Stimulated activated CD8-positive, alpha-beta memory T cell treated with anti-CD3 and anti-CD28 coated beads, Interleukin-4, amount 100 ng/mL, for 48 hours (primary cell): ENCODE data around the gene PTPN2.

ENCODE experiments used
- DNase-seq: peaks from one replicate; pipeline ENCODE4 v3.0.0-alpha.2; 2020

PTPN2 gene

DNA sequence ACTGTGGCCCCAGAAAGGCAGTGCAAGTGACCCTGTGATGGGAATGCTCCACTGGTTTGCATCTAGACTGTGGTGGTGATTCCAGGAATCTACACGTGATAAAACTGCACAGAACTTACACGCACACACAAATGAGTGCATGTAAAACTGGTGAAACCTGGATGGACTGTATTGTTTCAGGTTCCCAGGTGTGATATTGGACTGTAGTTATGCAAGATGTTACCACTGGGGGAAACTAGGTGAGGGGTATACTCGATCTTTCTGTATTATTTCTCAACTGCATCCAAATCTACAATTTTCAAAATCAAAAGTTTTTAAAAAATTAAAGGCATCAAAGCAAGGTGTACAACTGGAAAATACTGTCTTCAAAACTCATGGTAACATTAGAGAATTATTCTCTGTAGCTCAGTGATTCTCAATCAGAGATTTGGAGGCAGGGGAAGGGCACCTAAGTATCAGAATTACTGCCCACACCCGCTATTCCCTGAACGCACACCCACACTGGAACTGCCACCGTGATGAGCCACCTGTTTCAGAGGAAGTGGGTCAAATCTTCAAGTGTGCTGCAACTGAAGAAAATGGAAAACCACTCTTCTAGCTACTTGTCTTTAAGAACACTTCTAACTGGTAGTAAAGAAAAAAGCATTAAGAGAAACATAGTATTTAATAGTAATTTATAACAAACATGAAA, 26.7 kb downstream of the PTPN2 start:
- DNase-seq: peak; percentile 57

DNA sequence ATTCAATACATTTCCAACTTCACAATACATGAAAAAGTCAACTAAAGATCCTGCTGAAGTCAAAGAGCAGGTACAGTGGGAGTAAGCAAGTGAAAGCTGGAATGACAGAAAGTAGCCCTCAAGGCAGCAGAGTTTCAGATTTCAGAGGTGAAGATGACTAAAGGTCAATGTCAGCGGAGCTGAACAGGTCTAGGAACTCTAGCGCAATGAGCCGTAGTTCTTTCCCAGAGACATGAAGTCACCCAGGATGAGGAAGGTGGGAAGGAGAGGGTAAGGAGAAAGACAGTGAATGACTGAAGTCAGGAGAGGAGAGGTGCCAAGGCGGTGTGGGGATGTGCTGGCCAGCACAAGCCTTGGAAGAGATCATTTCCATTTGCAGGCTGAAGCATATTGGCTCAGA, 28.1 kb downstream of the PTPN2 start:
- no peak for DNase-seq

DNA sequence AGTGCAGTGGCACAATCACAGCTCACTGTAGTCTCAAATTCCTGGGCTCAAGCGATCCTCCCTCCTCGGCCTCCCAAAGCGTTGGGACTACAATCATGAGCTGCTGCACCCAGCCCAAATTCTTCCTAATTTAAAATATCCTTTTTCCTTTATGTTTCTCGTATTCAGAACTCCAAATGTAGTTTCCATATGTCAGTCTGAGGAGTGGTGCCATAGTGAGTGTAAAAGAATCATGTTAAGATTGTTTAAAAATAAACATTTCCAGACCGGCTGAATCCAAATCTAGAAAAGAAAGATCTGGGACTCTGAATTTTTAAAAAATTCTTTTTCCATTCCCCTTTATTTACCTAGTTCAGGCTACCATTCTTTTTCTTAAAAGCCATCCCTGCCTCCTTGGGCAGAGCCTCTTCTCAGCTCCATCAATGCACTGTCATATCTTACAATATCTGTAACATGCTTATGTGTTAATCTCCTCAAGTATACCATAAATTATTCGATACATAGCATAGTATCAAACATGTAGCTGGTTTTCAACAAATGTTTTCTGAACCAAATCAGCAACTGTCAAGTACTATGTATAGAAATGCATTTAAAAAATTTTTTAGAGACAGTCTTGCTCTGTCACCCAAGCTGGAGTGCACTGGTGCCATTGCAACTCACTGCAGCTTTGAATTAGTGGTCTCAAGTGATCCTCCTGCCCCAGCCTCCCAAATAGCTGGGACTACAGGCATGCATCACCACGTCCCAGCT, 31.3 kb downstream of the PTPN2 start:
- no peak for DNase-seq

DNA sequence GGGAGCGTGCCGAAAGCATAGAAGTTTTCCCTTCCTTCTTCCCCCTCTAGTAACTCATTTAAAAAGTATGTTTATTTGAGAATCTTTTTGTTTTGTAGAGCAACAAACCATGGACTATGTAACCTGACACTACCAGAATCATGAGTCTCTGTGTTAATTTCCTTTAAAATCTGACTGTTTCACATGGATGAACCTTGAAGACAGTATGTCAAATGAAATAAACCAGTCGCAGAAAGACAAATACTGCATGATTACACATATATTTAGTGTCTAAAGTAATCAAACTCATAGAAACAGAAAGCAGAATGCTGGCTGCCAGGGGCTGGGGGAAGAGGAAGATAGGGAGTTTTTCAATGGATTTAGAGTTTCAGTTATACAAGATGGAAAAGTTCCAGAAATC, 32.3 kb downstream of the PTPN2 start:
- no peak for DNase-seq

DNA sequence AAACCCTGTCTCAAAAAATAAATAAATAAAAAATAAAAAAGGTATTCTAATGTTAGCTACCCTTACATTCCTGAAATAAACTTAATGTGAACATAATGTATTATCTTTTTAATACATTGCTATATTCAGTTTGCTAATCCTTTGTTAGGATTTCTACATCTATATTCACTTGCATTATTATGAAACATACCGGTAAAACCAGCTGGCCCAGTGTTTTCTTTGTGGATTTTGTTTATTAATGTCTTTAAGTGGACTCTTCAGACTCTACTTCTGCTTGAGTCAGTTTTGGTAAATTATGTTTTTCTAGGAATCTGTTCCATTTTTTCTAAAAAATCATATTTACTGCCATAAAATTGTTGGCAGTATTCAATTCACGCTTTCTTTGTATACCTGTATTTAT, 34.5 kb downstream of the PTPN2 start:
- DNase-seq: no peak

DNA sequence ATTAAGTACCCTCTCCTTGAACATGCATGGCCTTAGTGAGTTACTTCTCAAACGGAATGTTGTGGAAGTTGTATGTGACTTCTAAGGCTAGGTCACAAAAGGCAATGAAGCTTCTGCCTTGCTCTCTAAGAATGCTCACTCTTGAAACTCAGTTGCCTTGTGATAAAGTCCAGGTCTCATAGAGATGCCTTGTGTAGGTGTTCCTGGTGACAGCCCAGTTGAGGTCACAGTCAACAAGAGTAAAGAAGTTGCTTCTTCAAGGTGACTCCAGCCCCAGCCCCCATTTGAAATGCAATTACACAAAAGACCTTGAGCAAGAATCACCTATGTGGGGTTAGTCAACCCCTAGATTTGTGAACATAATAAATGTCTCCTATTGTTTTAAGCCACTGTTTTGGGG, 35.6 kb downstream of the PTPN2 start:
- no peak for DNase-seq

DNA sequence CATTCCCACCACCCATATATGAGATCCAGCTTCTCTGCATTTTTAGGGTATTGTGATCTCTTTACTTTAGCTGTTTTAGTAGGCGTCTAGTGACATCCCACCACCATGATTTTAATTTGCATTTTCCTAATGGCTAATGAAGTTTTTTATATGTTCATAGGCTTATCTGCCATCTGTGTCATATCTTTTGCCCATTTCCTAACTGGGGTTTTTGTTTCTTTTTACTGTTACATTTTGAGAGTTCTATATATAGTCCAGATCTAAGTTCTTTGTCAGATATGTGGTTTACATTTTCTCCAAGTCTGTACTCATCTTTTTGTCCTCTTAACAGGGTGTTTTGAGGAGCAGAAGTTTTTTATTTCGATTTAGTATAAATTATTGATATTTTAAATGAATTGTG, 39.6 kb downstream of the PTPN2 start:
- DNase-seq: no peak

DNA sequence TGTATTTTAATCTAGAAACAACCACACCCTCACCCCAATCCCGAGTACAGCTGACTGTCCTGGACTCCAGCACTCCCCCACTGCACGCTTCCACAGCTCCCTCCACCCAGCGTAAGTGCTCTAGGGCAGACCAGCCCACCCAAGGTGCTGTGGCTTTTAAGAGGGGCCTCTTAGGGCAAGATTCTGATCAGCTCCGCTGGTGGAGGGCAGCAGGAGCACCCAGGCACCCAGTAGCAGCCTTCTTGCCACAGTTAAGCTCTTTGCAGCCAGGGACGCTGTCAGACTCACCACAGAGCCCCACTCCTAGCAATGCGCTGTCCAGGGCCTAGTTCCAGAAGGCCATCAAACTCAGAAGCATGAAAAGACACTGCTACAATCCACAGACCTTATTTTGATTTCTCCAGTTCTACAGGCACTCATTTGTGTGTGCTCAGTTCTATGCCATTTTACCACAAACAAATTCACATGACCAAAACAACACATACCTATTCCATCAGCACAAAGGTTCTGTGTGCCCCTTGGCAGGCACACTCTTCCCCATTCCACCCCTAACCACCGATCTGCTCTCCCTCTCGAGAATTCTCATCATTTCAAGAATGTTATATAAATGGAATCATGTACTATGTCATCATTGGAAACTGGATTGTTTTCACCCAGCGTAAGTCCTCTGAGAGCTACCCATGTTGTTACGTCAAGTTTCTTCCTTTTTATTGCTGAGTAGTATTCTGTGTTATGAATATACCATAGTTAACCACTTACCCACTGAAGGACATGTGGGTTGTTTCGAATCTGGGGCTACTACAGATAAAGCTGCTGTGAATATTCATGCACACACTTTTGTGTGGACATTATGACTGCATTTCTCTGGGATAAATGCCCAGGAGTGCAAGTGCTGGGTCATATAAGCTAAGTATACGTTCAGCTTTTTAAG, 40.4 kb downstream of the PTPN2 start:
- DNase-seq: no peak

DNA sequence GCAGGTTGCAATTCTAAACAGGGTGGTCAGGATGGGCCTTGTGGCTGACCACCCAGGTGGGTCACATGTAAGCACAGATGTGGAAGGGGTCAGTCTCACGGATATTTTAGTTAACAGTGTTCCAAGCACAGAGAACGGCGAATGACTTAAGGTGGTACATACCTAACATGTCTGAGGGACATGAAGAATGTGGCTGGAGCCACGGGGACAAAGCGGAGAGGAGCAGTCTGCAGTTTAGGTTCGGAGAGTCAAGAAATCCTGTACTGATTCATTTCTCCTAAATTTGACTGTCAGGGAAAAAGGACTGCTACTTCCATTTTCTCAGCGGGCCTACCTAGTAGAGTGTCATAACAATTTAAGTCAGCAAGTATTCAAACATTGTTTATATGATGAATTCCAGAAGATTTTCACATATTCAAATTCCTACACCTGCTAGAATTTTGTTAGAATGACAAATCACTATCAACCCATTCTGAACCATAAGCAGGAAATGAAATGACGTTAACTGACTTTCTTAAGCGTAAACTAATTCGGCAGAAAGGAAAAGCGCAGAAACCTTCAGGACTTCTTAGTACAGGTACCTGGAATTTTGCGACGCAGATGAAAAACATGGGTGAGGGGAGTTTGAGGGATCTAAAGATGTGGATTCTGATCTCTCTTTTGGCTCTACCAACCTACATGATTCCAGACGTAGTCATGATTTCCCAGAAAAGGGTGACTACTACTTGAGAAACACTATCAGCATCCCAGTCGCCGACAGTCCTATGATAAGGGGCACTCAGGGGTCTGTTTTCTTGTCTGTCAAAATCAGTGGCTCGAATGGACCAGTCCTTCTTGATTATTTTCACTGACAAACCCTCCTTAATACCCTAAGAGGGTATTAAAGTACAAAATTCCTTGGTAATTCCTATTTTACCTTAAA, 41.3 kb downstream of the PTPN2 start:
- DNase-seq: no peak

DNA sequence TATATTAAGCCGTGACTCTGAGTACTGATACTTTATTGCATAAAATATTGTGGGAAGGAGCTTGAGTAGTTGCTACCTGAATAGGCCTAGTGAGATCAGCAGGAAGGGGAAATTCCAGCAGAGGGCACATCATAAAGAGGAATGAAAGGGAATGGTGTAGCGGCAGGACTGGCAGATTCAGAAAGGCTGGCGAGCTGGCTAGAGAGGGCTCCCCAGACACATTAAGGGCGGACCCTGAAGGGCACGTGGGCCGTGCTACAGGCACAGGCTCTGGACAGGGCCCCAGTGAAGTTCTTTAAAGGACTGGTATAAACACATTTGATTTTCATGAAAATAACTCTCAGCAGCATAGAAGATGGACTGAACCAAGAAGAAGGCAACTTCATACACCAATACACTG, 43.0 kb downstream of the PTPN2 start:
- DNase-seq: no peak

DNA sequence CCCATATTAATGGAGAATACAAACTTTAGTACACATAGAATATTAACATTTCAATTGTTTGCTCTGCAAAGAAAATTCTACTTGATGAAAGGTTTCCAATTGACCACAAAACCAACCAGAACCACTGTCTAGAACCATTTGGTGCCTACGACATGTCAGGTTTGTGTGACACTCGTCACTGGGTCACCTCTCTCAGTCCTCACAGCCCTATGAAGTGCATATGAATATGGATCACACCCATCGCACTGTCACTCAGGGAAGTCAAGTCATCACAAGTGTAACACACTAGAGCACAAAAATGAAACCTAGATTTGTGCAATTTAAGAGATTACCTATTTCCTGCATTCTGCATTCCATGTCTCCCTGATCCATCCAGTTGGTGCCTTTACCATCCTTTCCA, 43.7 kb downstream of the PTPN2 start:
- DNase-seq: no peak

DNA sequence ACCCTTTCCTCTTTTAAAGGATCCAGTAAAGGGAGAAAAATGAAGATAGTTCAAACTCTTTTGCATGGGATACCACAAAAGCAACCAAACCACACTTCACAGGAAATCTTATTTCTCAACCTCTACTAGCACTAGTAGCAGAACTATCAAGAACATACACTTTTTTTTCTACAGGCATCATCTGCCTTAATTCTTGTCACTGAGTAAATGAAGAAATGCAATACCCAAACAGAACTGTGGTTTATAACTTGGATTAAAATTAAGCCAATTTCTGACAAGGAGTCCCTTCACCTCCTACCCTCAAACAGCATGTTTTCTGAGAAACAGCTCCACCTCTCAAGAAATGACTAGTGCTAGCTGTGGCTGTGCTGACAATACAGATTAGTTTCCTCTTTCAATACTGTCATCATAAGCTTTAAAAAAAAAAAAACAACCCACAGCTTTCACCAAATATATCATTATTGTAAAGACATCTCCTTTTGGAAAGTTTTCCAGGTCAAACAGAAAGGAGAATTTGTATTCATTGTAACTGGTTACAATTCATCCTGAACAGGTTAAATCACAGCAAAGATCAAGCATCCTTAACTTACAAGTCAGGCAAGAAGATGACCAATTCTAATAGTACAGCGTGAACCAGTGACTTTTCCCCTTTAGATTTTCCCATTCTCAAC, 44.4 kb downstream of the PTPN2 start:
- DNase-seq: peak; percentile 56

DNA sequence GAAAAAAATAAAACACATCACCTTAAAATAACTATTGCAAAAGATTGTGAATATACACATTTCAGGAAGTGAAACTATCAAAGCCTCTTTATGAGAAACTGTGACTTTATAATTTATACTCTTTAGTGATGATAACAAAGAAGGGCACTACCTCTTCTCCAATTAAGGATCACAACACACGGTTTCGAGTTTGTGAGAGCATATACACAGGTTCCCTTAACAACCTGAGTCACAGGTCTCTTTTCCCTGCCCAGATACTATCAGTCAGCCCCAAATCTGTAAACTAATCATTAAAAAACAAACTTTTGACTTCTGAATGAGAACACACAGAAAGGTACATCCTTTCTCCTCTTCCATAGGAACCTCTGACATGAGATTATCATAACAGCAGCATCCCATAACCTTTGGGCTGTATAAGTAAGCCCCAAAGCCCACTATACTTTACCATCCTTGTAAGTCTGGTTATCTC, 44.9 kb downstream of the PTPN2 start:
- DNase-seq: no peak

DNA sequence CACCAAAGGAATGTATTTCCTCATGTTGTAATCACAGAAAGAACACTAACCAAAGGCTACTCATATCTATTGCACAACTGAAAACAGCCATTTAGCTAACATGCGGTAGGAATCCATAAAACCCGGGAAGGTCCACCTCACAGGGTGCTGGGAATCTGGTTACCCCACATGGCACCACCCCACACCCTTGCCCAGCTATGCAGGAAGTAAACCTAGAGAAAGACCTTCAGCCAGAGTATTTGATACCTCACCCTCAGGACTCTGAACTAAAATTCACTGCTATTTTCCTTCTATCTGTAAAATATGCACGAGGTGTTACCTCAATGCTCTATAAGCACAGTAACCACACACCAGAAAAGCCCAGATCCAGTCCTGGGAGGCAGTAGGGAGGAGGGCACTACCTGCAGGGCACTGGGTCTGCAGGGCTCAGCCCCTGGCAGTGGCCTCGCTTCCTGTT, 45.8 kb downstream of the PTPN2 start:
- no peak for DNase-seq

DNA sequence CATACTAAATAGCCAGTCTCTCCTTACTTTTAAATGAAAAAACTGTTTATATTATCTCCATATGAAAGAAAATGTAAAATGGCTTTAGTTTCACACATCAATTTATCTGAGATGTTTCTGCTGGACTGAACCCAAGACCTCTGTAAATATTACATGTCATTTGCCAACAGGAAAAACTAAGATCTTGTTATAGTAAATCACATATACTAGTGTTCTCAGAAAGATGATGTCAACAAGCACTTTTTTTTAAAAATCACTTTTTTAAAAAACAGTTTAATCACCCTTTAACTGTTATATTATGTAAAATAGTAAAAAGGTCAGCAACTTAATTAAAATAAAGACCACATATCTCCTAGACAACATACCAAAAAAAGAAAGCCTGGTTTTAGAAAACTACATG, 46.3 kb downstream of the PTPN2 start:
- no peak for DNase-seq

DNA sequence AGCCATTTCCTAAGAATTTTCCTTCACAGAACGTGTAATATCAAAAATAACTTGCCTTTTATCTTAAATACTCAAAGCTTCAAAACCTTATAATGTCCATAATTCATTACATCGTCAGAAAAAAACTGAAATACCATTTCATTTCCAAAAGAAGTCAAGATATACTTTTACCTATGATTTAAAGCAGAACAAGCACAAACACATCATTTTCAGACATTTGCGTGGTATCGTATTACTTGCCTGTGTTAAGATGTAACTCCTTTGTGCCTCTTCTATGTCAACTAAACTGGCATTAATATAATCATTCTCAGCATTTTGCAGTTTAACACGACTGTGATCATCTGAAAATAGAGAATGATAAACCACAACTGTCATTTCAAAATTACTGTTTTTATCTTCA, 47.5 kb downstream of the PTPN2 start:
- DNase-seq: no peak

DNA sequence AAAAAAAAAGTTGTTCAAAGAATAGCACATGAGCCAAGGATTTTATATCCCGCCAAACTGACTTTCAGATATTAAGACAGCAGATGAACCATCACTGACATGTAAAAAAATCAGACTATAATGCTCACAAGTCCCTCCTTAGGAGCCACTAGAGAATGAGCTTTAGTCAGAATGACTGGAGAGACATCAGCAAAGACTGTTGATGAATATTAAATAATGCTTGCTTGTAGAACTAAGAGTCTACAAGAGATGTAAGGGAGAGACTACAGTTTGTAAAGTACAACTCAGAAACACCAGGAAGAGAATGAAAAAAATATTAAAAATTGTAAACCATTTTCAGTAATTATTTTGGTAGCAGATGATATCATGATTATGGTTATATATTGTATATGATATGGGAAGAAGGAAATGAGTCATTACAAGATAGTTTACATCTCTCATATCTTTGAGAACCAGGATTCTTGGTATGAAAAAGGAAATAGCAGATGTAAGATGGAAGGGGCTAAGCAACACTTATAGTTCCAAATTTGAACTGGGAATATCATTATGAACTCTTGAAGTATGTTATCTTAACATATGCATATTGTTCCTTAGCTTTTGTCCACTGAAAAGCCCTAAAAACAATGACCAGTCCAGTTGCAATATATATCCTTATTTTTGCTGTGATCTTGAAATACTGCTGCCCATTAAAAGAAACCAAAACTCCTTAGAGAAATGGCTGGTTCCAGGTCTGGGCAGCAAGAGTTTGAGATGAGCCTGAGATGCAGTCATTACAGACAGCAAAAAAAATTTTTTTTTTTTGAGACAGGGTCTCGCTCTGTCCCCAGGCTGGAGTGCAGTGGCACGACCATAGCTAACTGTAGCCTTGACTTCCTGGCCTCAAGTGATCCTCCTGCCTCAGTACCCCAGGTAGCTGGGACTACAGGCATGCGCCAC, 55.7 kb downstream of the PTPN2 start:
- no peak for DNase-seq

DNA sequence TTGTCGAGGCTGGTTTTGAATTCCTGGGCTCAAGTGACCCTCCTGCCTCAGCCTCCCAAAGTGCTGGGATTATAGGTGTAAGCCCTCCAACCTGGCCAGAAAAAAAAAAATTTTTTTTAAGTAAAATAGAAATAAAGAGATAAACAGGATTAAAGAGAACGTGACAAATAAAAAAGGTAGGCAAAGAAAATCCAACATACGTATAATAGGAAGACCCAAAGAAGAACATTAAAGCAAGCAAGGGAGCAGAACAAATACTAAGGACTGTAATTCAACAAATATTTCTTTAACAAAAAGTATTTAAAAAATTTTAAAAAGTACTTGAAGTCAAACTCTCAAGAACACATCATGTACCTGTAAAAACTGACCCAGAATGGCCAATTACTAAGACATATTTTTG, 56.4 kb downstream of the PTPN2 start:
- no peak for DNase-seq

DNA sequence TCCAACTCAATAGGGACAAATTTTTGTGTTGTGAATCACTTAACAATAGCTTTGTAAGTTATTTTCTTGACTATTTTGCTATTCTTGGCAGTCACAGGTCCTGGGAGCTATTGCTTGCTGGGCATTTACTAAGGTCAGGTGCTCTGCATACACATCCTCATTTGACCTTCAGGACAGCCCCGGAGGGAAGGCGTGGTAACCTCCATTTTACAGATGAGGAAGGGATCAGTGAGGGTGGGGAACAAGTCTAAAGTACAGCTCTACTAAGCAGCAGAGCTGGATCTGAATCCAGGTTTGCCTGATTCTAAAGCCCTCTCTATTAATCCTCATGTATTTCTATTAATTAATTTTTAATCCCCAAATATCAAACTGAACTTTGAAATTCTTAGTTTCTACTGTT, 58.8 kb downstream of the PTPN2 start:
- DNase-seq: no peak

DNA sequence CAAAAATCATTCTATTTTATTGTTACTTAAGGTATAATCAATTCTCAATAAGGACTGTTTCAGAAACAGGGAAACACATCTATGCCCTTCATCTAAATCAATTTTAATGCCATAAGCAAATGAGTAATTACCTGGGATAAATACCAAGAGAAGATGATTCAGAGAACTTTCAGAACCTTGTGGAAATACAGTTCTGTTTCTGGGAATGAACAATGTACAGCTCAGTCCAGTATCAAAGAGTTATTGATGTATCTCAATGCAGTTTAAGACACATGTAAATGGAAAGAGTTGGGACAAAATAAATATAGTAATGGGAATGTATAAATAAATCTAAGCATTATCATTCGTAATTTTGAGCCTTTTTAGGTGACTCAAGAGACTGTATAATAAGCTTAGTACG, 60.1 kb downstream of the PTPN2 start:
- no peak for DNase-seq

DNA sequence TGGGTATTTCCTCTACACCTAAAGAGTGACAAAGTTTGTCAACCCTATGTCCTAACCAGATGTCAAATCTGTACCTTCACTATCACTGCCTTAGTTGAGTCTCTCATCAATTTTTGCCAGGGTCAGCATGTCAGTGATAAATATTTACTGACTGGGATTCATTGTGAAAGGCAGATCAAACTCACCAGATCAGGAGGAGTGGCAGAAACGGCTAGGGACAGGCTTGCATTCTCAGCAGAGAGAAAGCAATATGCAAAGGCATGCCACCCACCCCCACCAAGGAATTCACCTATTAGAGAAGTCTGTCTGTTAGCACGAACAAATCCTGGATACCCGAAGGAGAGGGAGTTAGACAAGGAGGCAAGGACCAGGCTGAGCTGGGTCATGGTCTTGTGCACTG, 62.6 kb downstream of the PTPN2 start:
- no peak for DNase-seq
